OCI-LY7 (cell line): Measurements from ENCODE around the gene SPATA31D3. TPM values are rescaled to one million over a fixed set of nuclear protein-coding genes. Genes with fewer than 3 reads are reported as not detected.

ENCODE experiments used
- BruUV-seq: library from RNA; stranded (reverse); fragments of 400-500 nt; replicated peaks from 2 replicates; lab custom pipeline; 2021; lab: Mats Ljungman, UMichigan
- CTCF ChIA-PET: fragments of 300-600 bp; sonication (Branson Sonifier 250); formaldehyde crosslinking; loops from one replicate; lab custom pipeline; 2022; ENCODE audit warnings: antibody characterized with exemption; ENCODE audit not compliant: unreplicated experiment; lab: Charles Lee
- POLR2A ChIA-PET: fragments of 300-600 bp; sonication (Branson Sonifier 250); formaldehyde crosslinking; loops from one replicate; lab custom pipeline; 2022; ENCODE audit warnings: antibody characterized with exemption; lab: Charles Lee
- DNase-seq: peaks from one replicate; pipeline ENCODE4 v3.0.0-alpha.2; 2015; ENCODE audit warnings: low spot score
- H2AFZ ChIP-seq: fragments of 200-600 bp; sonication (generic), shearing (Covaris generic); 2 replicates; pipeline ENCODE4 v1.6.1; 2014; ENCODE audit warnings: mild to moderate bottlenecking, antibody characterized with exemption, low read length, moderate library complexity
- H3K27ac ChIP-seq: fragments of 200-600 bp; sonication (generic); 2 replicates; pipeline ENCODE4 v1.5.1; 2014; ENCODE audit warnings: mixed run types, low read depth, mild to moderate bottlenecking, moderate library complexity, low read length, inconsistent platforms; ENCODE audit not compliant: poor library complexity, severe bottlenecking
- H3K36me3 ChIP-seq: fragments of 200-600 bp; sonication (generic); 2 replicates; pipeline ENCODE4 v1.6.1; 2014; ENCODE audit warnings: mild to moderate bottlenecking, antibody characterized with exemption, low read length, moderate library complexity, mixed read lengths; ENCODE audit not compliant: insufficient read depth
- H3K4me1 ChIP-seq: fragments of 200-600 bp; sonication (generic); 2 replicates; pipeline ENCODE4 v1.5.1; 2014; ENCODE audit warnings: mild to moderate bottlenecking, low read length; ENCODE audit not compliant: insufficient read depth, poor library complexity, severe bottlenecking
- H3K4me2 ChIP-seq: fragments of 200-600 bp; sonication (generic); 2 replicates; pipeline ENCODE4 v1.6.1; 2014; ENCODE audit warnings: mild to moderate bottlenecking, low read length
- H3K4me3 ChIP-seq: fragments of 200-600 bp; sonication (generic); 2 replicates; pipeline ENCODE4 v1.5.1; 2014; ENCODE audit warnings: mild to moderate bottlenecking, low read depth, low read length; ENCODE audit not compliant: poor library complexity, severe bottlenecking
- H3K79me2 ChIP-seq: fragments of 200-600 bp; sonication (generic); 2 replicates; pipeline ENCODE4 v1.6.1; 2016; ENCODE audit warnings: low read depth, mild to moderate bottlenecking, low read length, moderate library complexity, mixed read lengths; ENCODE audit not compliant: insufficient read depth
- H3K9me2 ChIP-seq: fragments of 200-600 bp; sonication (generic); 2 replicates; pipeline ENCODE4 v1.6.1; 2016; ENCODE audit warnings: mild to moderate bottlenecking, low read length, mixed read lengths; ENCODE audit not compliant: insufficient read depth
- H3K9me3 ChIP-seq: fragments of 200-600 bp; sonication (generic); 2 replicates; pipeline ENCODE4 v1.6.1; 2014; ENCODE audit warnings: mild to moderate bottlenecking, mixed run types, low read length, mixed read lengths
- H4K20me1 ChIP-seq: fragments of 200-600 bp; sonication (generic); 2 replicates; pipeline ENCODE4 v1.6.1; 2014; ENCODE audit warnings: mild to moderate bottlenecking, antibody characterized with exemption, low read length, moderate library complexity, mixed read lengths; ENCODE audit not compliant: insufficient read depth
- EZH2phosphoT487 ChIP-seq: fragments of 200-600 bp; sonication (generic); IDR thresholded peaks from 2 replicates; pipeline ENCODE4 v1.6.1; 2018; ENCODE audit warnings: low read depth, borderline replicate concordance, mild to moderate bottlenecking, mixed run types, antibody characterized with exemption, low read length, moderate library complexity, mixed read lengths
- intact Hi-C: fragments of 100-400 bp; cut with micrococcal nuclease; formaldehyde crosslinking; loops from one replicate; pipeline ENCODE4 v1.10.0; 2022; ENCODE audit not compliant: unreplicated experiment
- total RNA-seq, 2 experiments: library from RNA; depleted of rRNA in 1 of 2; stranded (reverse); fragments of >200 nt in 1 of 2; shearing (Covaris generic) in 1 of 2; gene quantifications; 2 replicates each; pipeline ENCODE4 v1.2.3, GENCODE V29; 2014 to 2022
- TF ChIP-seq, protein P1 (sequence below): fragments of 200-600 bp; sonication (generic); conservative IDR thresholded peaks from 2 replicates; pipeline ENCODE4 v1.5.1; 2014; ENCODE audit warnings: mild to moderate bottlenecking, antibody characterized with exemption, low read length, moderate library complexity, mixed read lengths

SPATA31D3 gene
- total RNA-seq, 2 experiments from 2014 or later = not detected

DNA sequence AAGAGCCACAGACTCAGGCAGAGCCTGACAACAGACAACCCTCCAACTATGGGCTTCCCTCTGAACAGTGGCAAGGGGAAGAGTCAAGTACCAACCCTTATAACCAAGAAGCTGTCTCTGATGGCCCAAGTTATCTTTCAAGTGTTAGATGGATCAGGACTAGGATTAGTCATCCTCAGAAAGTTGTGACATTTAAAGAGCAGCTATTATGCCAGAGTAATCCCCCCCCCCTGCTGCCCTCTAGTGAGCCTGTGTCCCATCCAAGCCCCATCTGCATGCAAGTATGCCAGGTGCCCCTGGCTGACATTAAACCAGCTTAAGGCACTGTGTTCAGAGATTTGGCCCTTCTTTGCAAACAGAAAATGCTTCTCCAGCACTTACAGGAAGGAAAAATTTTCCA is 28.4 kb downstream of the SPATA31D3 start:
- Histone ChIP-seq H2AFZ (no peak overlapping the region), H3K9me2 (no peaks in the 10 kb centered on the region), H3K79me2 (no peaks in the 10 kb centered on the region), H3K4me2 (no peak overlapping the region), H3K4me1 (no peaks in the 10 kb centered on the region), H4K20me1 (no peaks in the 10 kb centered on the region), H3K9me3 (no peaks in the 10 kb centered on the region), H3K27ac (no peak overlapping the region), H3K36me3 (no peaks in the 10 kb centered on the region), H3K4me3 (no peak overlapping the region)
- ChIA-PET CTCF (no interaction called here), POLR2A (interaction anchor here (0.6 to 0.7 kb wide), 2 partner anchors 8 to 362 kb away, joined by 3 to 7 read pairs; no protein-coding TSS in a partner anchor)
- intact Hi-C loops = no loop called here
- no peak for TF ChIP-seq EZH2phosphoT487
- TF ChIP-seq, protein P1, sequence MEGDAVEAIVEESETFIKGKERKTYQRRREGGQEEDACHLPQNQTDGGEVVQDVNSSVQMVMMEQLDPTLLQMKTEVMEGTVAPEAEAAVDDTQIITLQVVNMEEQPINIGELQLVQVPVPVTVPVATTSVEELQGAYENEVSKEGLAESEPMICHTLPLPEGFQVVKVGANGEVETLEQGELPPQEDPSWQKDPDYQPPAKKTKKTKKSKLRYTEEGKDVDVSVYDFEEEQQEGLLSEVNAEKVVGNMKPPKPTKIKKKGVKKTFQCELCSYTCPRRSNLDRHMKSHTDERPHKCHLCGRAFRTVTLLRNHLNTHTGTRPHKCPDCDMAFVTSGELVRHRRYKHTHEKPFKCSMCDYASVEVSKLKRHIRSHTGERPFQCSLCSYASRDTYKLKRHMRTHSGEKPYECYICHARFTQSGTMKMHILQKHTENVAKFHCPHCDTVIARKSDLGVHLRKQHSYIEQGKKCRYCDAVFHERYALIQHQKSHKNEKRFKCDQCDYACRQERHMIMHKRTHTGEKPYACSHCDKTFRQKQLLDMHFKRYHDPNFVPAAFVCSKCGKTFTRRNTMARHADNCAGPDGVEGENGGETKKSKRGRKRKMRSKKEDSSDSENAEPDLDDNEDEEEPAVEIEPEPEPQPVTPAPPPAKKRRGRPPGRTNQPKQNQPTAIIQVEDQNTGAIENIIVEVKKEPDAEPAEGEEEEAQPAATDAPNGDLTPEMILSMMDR = no peak
- no peak for DNase-seq
- BruUV-seq = no TSS peak

DNA sequence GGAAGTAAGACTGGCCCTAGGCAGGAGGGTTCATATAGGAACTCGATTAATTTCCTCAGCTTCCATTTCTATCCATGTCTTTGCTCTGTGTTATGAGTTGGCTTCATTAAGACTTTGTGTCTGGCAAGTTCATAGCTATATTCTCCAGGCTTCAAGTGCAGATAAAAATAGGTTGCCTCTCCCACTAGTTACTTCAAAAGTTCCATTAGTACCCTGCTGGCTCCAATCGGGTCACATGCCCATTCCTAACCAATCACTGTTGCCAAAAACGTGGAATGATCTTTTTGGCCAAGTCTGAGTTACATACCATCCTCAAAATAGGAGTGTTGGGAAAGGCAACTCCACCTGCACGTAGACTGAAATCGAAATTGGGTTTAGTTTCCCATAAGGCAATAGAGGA is 31.5 kb downstream of the SPATA31D3 start:
- Histone ChIP-seq H3K36me3 (no peaks in the 10 kb centered on the region), H3K4me3 (no peak overlapping the region), H3K27ac (no peak overlapping the region), H2AFZ (no peak overlapping the region), H4K20me1 (no peaks in the 10 kb centered on the region), H3K4me2 (no peak overlapping the region), H3K79me2 (no peaks in the 10 kb centered on the region), H3K4me1 (no peaks in the 10 kb centered on the region), H3K9me2 (no peaks in the 10 kb centered on the region), H3K9me3 (no peaks in the 10 kb centered on the region)
- no TSS peak for BruUV-seq
- intact Hi-C loops = loop anchor here (5.0 kb wide), 1 partner anchor 82 kb away; no protein-coding TSS in a partner anchor
- TF ChIP-seq, protein P1 = no peak
- TF ChIP-seq EZH2phosphoT487 = no peak
- CTCF ChIA-PET = no interaction called here
- POLR2A ChIA-PET = interaction anchor here (0.5 kb wide), 1 partner anchor 11 kb away, joined by 5 read pairs; no protein-coding TSS in a partner anchor
- no peak for DNase-seq

DNA sequence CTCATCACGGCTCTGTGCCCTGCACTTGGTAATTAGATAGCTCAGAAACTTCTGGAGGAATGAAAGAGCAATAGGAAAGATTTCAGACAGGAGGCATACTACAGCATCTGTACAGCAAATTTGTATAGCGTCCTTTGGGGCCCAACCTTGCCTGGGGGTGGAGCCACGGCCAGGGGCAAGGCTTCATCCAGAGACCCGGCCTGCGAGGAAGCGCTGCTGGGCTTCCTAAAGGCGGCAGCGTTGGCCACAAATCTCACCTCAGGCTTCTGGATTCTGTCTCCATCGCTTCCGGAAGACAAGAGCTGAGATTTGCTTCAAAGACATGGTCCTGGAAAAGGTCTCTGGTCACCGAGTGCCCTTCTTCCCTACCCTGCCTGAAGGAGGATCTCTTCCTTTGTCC is 33.1 kb downstream of the SPATA31D3 start:
- no peak overlapping the region for H3K4me3 ChIP-seq
- no peak for DNase-seq
- H3K27ac ChIP-seq = no peak overlapping the region
- H3K4me2 ChIP-seq = no peak overlapping the region
- no peaks in the 10 kb centered on the region for H4K20me1 ChIP-seq
- no peaks in the 10 kb centered on the region for H3K9me2 ChIP-seq
- no peaks in the 10 kb centered on the region for H3K36me3 ChIP-seq
- BruUV-seq = no TSS peak
- no peaks in the 10 kb centered on the region for H3K79me2 ChIP-seq
- TF ChIP-seq EZH2phosphoT487 = no peak
- TF ChIP-seq, protein P1 = no peak
- H3K4me1 ChIP-seq = no peaks in the 10 kb centered on the region
- ChIA-PET POLR2A (no interaction called here), CTCF (no interaction called here)
- intact Hi-C loops = loop anchor here (5.0 kb wide), 1 partner anchor 84 kb away; no protein-coding TSS in a partner anchor
- H2AFZ ChIP-seq = no peak overlapping the region
- H3K9me3 ChIP-seq = no peaks in the 10 kb centered on the region
